ENCODE results near the gene FABP6.
A peak's percentile ranks its signal among the peaks of the same experiment; 100 is the strongest.
"Not testable (repeated sequence)": the region's sequence is repeated elsewhere in the genome, so short reads cannot be mapped to it uniquely, and the experiment has no call there.

Gene FABP6

GRCh38 chr5:160240350-160240749 is 11.0 kb downstream of the FABP6 start:
- DNase-seq (ENCODE audit: insufficient read length, low spot score) (no peak), FAIRE-seq (no peak)
- no peak for TF ChIP-seq CTCF (IDR thresholded peaks at IDR 0.05; ENCODE audit: insufficient read depth, missing control alignments)

GRCh38 chr5:160242145-160242544 is 12.8 kb downstream of the FABP6 start:
- FAIRE-seq (no peak), DNase-seq (ENCODE audit: insufficient read length, low spot score) (no peak)
- no peak for TF ChIP-seq CTCF (IDR thresholded peaks at IDR 0.05; ENCODE audit: insufficient read depth, missing control alignments)

DNA sequence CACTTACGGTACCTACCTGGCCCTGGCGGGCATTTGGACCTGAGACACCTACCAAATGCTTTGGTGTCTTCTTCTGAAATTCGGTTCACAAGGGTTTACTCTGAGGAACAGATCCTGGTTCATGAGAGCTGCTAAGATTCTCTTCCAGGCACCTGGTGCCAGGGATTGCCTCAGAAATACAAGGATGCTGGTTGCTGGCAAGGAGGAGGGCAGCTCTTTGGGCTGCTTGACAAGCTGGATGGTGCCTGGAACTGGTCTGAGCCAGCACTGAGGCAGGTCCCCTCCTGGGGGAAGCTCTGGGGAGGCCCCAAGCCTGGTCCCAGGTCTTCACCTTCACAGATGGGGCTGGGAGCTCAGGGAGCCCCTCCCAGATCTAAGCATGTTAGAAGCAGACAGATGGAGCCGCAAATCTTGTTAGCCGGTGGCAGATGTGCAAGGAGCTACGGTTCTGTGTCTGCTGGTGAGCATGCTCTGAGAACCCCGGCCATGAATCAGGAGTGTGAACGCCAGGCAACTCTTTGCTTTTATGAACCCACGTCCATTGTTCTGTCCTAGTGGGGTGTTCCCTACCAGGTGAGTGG is 16.3 kb downstream of the FABP6 start:
- no peak for TF ChIP-seq CTCF (IDR thresholded peaks at IDR 0.05; ENCODE audit: insufficient read depth, missing control alignments)
- DNase-seq (ENCODE audit: insufficient read length, low spot score): peak; percentile 56
- peak; percentile 75 for FAIRE-seq

GRCh38 chr5:160249570-160249969 is 20.3 kb downstream of the FABP6 start:
- DNase-seq (ENCODE audit: insufficient read length, low spot score); FAIRE-seq: not testable (repeated sequence)

DNA sequence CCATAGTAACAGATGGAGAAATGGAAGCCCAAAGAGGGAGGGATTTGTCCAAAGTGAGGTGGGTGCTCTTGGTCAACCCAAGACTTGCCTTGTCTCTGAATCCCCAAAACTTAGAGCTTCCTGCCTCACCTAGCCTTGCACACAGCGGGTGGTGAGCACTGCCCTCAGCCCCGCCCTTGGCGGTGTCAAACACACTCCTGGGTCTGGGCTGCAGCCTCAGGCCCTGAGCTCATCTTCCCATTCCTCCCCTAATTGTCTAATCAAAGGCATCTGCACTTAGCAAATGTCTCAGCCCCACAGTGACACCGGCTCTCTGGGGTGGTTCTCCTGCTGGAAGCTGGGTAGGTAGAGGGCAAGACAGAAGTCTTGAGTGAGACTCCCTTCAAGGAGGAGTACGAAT is 20.9 kb downstream of the FABP6 start:
- FAIRE-seq (no peak), DNase-seq (ENCODE audit: insufficient read length, low spot score) (no peak)
- no peak for TF ChIP-seq CTCF (IDR thresholded peaks at IDR 0.05; ENCODE audit: insufficient read depth, missing control alignments)

DNA sequence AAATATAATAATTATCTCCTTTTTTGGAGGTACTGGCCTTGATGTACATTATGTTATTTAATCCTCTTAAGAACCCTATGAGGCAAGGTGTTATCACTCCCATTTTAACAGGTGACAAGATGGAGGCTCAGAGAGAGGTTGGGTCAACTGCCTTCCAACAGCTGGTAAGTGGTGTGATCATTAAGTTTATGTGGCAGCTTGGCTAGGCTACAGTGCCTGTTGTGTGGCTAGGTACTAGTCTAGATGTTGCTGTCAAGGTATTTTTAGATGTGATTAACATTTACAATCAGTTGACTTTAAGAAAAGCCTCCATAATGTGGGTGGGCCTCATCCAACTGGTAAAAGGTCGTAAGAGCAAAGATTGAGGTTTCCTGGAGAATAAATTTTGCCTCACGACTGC is 21.5 kb downstream of the FABP6 start:
- no peak for TF ChIP-seq CTCF (IDR thresholded peaks at IDR 0.05; ENCODE audit: insufficient read depth, missing control alignments)
- DNase-seq (ENCODE audit: insufficient read length, low spot score) (no peak), FAIRE-seq (no peak)

DNA sequence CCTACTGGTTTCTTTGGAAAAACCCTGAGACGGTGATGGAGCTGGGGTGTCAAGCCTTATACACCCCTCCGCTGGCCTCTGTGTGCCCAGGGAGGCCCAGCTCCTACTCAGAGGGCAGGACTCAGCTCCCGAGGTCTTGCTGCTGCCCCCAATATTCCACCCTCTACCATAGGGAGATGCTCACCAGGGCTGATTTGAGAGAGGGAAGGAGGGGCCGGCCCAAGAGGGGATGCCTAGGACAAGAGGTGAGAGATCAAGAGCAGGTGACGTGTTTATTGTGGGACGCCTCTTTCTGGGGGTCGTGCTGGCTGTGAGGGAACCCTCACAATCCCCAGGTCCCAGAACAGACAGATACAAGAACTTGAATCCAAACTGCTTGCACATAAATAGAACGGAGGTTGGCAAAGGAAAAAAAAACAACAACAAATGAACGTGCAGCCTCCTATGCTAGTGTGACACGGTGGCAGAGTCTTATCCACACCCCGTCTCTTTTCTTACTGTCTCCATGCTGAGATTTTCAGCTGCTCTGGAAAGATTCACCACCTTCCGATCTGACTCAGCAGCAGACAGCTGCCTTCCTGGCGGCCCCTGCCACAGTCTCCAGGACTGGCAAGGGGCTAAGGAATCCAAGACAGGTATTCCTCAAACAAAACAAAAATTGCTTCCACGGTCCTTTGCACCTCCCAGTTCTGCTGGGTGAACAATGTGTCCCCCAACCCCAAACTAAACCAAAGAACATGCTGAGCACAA is 22.3 kb downstream of the FABP6 start:
- no peak for TF ChIP-seq CTCF (IDR thresholded peaks at IDR 0.05; ENCODE audit: insufficient read depth, missing control alignments)
- no peak for DNase-seq (ENCODE audit: insufficient read length, low spot score)
- no peak for FAIRE-seq
